Measurements from ENCODE around the gene PDGFRA. TPM values are rescaled to one million over a fixed set of nuclear protein-coding genes. Genes with fewer than 3 reads are reported as not detected.
A peak's percentile ranks its signal among the peaks of the same experiment; 100 is the strongest.

The PDGFRA gene
- total RNA-seq, 4 donors from 2014 or later = 96.8 to 409 (median 226) TPM

DNA sequence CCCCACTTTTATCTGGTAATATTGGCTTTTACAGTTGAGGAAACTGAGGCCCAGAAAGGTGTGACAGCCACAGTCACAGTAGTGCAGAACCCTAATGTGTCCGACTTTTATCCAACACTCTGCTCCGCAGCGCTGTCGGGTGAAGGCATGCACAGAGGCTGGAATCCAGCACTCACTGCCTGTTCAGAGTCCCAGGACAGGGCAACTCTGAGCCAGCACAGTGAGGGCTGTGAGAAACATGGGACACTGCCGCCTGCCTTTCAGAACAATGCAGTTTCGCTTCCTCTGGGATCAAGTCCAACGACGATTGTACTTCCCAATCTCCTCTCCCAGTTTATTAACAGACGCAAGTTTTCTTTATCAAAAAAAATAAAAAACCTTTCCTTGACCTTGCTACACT is 41.9 kb upstream of the PDGFRA start:
- no peak for DNase-seq

DNA sequence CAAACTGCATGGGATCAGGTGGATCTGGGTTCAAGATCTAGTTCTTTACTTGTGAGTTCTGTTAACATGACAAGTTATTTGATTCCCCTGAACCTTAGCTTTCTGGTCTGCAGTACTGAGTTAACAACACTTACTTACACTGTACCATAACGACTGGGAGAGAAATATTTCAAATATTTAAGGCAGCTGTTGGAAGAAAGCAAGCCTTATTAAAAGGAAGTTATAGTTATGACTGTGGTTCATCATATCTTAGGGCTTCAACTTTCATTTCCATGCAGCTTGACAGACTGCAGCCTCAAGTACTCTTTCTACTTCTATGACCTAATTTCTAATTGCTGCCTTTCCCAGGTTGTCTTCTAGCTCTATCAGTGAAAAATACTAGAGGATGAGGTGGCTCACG is 40.0 kb upstream of the PDGFRA start:
- Histone ChIP-seq H3K9me3 (no peaks in the 10 kb centered on the region), H3K27me3 (no peaks in the 10 kb centered on the region), H3K4me1 (no peaks in the 10 kb centered on the region), H3K4me3 (no peak overlapping the region), H3K36me3 (no peaks in the 10 kb centered on the region), H3K27ac (no peak overlapping the region)
- intact Hi-C loops (cut with DNase I; ENCODE audit: low total_unique reads) = no loop called here
- no peak for DNase-seq
- no peak for TF ChIP-seq POLR2A (IDR thresholded peaks at IDR 0.05)
- TF ChIP-seq CTCF (IDR thresholded peaks at IDR 0.05) = no peak

More for the DNA sequence above, 41.9 kb upstream of the PDGFRA start:
- H3K27ac ChIP-seq = no peak overlapping the region
- no peak for TF ChIP-seq POLR2A (IDR thresholded peaks at IDR 0.05)
- TF ChIP-seq CTCF (IDR thresholded peaks at IDR 0.05) = no peak
- no peaks in the 10 kb centered on the region for H3K36me3 ChIP-seq
- H3K4me3 ChIP-seq = no peak overlapping the region
- no peaks in the 10 kb centered on the region for H3K9me3 ChIP-seq
- H3K27me3 ChIP-seq = no peaks in the 10 kb centered on the region
- intact Hi-C loops (cut with DNase I; ENCODE audit: low total_unique reads) = no loop called here
- H3K4me1 ChIP-seq = no peaks in the 10 kb centered on the region

DNA sequence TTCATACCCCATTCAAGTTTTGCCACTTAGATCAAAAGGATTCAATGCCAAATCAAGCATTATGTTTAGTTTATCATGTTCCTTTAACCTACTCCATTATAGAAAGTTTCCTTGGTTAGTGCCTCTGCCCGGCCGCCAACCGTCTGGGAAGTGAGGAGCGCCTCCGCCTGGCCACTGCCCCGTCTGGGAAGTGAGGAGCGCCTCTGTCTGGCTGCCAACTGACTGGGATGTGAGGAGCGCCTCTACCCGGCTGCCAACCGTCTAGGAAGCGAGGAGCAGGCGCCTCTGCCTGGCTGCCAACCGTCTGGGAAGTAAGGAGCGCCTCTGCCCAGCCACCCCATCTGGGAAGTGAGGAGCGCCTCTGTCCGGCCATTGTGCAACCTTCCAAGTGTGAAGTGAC is 36.3 kb upstream of the PDGFRA start:
- DNase-seq = no peak
- Histone ChIP-seq H3K4me1 (no peaks in the 10 kb centered on the region), H3K4me3 (no peak overlapping the region), H3K27me3 (no peaks in the 10 kb centered on the region), H3K9me3 (no peaks in the 10 kb centered on the region), H3K36me3 (no peaks in the 10 kb centered on the region), H3K27ac (no peak overlapping the region)
- intact Hi-C loops (cut with DNase I; ENCODE audit: low total_unique reads) = no loop called here
- TF ChIP-seq POLR2A (IDR thresholded peaks at IDR 0.05) = no peak
- TF ChIP-seq CTCF (IDR thresholded peaks at IDR 0.05) = no peak

DNA sequence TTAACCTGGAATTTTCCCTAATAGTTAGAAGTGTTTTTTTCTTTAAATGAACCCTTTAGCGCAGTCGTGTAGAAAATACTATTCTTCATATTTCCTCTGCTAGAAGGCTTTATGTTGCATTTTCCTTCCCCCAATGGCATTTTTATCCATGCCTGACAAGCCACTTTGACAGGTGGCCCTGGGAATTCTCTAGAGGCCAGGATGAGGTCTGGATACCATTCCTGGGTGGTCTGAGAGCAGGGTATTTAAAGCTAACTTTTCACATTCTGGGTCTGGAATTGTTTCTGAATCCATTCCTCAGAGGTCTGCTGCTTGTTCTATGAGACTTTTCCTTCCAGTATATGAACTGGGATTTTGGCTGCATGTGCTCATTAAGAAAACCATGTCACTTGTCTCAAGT is 31.2 kb upstream of the PDGFRA start:
- H3K36me3 ChIP-seq = no peaks in the 10 kb centered on the region
- H3K27ac ChIP-seq = peak overlapping the region in 1 of 2 donors; percentile 15
- intact Hi-C loops (cut with DNase I; ENCODE audit: low total_unique reads) = no loop called here
- no peak overlapping the region for H3K4me3 ChIP-seq
- no peaks in the 10 kb centered on the region for H3K9me3 ChIP-seq
- H3K4me1 ChIP-seq = no peaks in the 10 kb centered on the region
- TF ChIP-seq CTCF (IDR thresholded peaks at IDR 0.05) (no peak), POLR2A (IDR thresholded peaks at IDR 0.05) (no peak)
- no peaks in the 10 kb centered on the region for H3K27me3 ChIP-seq
- no peak for DNase-seq

DNA sequence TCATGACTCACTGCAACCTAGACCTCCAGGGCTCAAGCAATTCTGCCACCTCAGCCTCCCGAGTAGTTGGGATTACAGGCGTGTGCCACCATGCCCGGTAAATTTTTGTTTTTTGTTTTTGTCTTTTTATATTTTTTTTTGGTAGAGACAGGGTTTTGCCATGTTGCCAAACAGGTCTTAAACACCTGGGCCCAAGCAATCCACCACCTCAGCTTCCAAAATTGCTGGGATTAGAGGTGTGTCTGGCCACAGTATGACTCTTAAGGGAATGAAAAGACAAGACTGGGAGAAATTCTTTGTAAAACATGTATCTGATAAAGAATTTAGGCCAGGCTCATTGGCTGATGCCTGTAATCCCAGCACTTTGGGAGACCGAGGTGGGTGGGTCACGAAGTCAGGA is 29.2 kb upstream of the PDGFRA start:
- no peaks in the 10 kb centered on the region for H3K9me3 ChIP-seq
- H3K36me3 ChIP-seq = no peaks in the 10 kb centered on the region
- H3K27me3 ChIP-seq = no peaks in the 10 kb centered on the region
- no peak overlapping the region for H3K4me3 ChIP-seq
- no peak for TF ChIP-seq CTCF (IDR thresholded peaks at IDR 0.05)
- TF ChIP-seq POLR2A (IDR thresholded peaks at IDR 0.05) = no peak
- intact Hi-C loops (cut with DNase I; ENCODE audit: low total_unique reads) = no loop called here
- DNase-seq = no peak
- H3K4me1 ChIP-seq = no peaks in the 10 kb centered on the region
- H3K27ac ChIP-seq = no peak overlapping the region

All from uterus (tissue), 4 donors.